ENCODE data around the gene RAD51AP2.

- TF ChIP-seq CTCF (IDR thresholded peaks at IDR 0.05; ENCODE audit: low read depth, low read length, poor library complexity, severe bottlenecking) (no peak), EZH2phosphoT487 (IDR thresholded peaks at IDR 0.05; ENCODE audit: borderline replicate concordance, low read length) (no peak)
These were observed 20.5 kb downstream of the RAD51AP2 start for GRCh38 chr2:17497718-17498117.

All from DOHH2 (cell line).